LNCaP clone FGC (cell line): ENCODE measurements around the gene APLF.

Experiments used
- DNase-seq: peaks from one replicate; pipeline ENCODE4 v3.0.0-alpha.2; 2011; ENCODE audit warnings: low read depth
- H3K4me3 ChIP-seq: 2 replicates; pipeline ENCODE4 v1.5.1; 2011; ENCODE audit warnings: mild to moderate bottlenecking, low read depth, low read length, control low read depth
- TF ChIP-seq, protein P1 (sequence below): IDR thresholded peaks from 2 replicates; pipeline ENCODE4 v1.5.1; 2012; ENCODE audit warnings: mild to moderate bottlenecking; ENCODE audit not compliant: control insufficient read depth, insufficient read depth; ENCODE audit errors: extremely low read depth

Gene APLF

DNA sequence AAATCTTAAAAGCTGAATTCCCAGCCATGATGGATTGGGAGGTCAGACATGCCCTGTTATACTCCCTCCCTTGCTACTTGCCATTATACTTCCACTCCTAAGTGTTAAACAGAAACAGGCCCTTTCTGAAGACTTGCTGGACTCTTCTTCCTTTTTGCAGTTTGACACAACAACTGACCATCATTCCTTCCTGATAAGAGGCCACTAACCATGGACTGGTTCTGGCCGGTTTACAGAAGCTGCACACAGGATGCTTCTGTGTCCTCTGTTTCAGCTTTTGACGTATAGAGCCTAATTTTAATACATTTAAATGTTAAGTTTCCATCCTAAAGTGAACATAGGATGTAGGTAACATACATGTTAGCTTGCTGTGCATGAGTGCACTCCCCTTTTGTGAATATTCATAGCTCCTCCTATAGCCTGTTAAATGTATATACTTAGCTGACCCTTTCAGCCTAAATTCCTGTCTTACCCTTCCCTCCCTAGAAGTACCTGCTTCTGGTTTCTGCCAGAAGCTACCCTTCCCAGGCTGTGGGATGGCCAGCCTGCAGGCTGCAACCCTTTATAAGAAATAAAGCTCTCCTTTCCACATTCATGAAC lies 13.5 kb upstream of the APLF start:
- TF ChIP-seq, protein P1, sequence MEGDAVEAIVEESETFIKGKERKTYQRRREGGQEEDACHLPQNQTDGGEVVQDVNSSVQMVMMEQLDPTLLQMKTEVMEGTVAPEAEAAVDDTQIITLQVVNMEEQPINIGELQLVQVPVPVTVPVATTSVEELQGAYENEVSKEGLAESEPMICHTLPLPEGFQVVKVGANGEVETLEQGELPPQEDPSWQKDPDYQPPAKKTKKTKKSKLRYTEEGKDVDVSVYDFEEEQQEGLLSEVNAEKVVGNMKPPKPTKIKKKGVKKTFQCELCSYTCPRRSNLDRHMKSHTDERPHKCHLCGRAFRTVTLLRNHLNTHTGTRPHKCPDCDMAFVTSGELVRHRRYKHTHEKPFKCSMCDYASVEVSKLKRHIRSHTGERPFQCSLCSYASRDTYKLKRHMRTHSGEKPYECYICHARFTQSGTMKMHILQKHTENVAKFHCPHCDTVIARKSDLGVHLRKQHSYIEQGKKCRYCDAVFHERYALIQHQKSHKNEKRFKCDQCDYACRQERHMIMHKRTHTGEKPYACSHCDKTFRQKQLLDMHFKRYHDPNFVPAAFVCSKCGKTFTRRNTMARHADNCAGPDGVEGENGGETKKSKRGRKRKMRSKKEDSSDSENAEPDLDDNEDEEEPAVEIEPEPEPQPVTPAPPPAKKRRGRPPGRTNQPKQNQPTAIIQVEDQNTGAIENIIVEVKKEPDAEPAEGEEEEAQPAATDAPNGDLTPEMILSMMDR = no peak
- H3K4me3 ChIP-seq = no peak overlapping the region
- no peak for DNase-seq

DNA sequence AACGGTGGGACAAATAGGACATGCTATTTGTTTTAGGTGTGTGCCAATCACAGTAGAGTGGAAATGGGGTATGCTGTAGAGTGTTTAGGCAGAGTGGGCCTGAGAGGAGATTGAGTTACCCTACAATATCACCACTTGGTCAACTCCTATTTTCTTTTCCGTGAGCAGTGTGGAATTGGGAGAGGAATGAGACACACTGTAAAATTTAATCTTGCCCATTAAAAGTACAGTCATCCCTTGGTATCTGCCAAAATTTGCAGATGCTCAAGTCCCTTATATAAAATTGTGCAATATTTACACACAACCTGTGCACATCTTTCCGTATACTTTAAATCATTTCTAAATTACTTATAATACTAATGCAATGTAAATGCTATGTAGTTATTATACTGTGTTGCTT lies 12.7 kb upstream of the APLF start:
- no peak overlapping the region for H3K4me3 ChIP-seq
- DNase-seq = no peak
- TF ChIP-seq, protein P1 = no peak

DNA sequence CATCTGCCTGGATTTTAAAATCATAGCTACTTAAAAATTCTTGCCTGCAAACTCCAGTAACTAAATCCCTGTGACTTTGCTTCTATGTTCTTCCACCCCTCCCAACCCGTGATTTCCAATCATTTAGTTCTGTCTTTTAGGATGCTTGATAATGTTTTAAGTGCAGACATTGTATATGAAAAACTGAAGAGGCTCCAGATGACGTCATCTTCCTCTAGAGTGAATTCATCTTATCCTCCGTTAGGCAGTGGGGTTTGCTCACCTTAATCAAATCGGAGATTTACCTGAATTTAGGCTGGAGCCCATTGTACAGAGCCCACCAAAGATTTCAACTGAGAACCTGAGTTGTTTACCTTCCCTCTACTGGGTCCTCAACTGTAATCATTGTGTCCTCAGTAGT lies 11.2 kb upstream of the APLF start:
- TF ChIP-seq, protein P1 = no peak
- DNase-seq = no peak
- H3K4me3 ChIP-seq = no peak overlapping the region

DNA sequence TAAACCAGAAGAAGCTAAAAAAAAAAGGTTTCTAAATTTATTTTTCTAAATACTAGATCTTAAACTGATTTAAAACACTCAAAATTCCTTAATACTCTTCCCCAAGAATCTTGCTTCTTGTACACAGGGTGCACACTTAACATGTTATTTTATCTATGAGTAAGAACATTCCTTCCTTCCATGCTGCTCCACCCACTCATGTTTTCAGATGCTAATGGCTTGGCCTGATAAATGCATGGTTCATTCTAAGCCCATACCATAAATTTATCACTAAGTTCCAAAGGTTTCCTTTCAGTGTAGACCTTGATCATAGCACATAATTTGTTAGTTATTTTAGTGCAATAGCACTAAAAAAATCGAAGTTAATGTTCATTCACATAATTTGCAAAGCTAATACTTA lies 8.4 kb upstream of the APLF start:
- TF ChIP-seq, protein P1 = no peak
- no peak for DNase-seq
- no peak overlapping the region for H3K4me3 ChIP-seq

DNA sequence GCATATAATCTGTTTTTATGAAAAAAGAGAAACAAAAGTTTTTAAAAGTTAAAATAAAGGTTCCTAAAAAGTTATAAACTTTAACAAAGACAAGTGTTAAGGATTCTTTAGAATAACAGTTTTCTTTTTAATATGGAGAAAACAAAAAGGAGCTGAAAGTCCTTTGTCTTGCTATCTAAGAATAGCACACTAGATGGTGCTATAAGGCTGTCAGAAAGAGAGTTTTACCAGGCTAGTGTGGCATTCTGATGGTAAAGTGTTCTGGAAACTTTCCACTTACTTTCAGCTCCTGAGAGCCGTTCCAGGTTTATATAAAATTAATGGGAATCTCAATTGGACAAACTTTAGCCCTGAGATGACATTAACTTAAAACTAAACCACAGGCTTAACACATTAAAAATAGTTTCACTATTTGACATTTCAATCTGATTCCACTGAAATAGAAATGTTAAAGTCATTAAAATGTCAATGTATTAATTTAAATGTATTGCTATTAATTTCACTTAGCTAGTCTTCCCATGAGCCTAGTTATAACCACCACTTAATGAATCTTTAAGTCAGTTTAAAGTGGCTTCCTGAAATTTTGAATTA lies 4.0 kb upstream of the APLF start:
- TF ChIP-seq, protein P1 = peak; percentile 58
- H3K4me3 ChIP-seq = no peak overlapping the region
- DNase-seq = peak; percentile 31

DNA sequence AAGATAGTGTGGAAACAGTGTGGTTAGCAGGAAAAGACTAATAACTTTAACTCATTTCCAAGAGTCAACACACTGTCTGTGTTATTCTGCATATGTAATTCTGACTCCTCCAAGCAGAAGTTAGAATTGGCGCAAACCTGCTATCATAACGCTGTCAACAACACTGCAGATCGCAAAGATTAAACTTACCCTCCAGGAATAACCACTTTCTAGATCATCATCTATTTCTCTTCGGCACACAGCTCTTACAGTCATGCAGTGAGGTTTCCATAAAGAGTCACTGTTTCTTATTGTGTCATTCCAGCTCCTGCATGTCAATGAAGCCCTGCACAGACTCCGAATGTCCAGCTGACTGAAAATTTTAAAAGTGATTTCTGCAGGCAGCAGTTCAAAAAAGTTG lies 2.7 kb upstream of the APLF start:
- no peak for DNase-seq
- no peak overlapping the region for H3K4me3 ChIP-seq
- TF ChIP-seq, protein P1 = no peak
